ENCODE measurements around the gene PMAIP1. TPM values are rescaled to one million over a fixed set of nuclear protein-coding genes. Genes with fewer than 3 reads are reported as not detected.

The PMAIP1 gene
- total RNA-seq, 2 donors from 2014 or later, result not detected

- no peaks in the 10 kb centered on the region for H3K4me1 ChIP-seq (ENCODE audit: control insufficient read depth in 1 of 2, low read depth in 2 of 2)
- H3K36me3 ChIP-seq, result no peaks in the 10 kb centered on the region
- no peak overlapping the region for H3K4me3 ChIP-seq
- no peak for DNase-seq (ENCODE audit: low spot score)
- no peaks in the 10 kb centered on the region for H3K27me3 ChIP-seq (replicated peaks; ENCODE audit: insufficient read depth)
- H3K9me3 ChIP-seq, result no peaks in the 10 kb centered on the region
- H3K27ac ChIP-seq, result no peak overlapping the region
- ATAC-seq (ENCODE audit: insufficient number of reproducible peaks, low FRiP score, low read depth), result no peak
- no peak for TF ChIP-seq CTCF (IDR thresholded peaks at IDR 0.05)
Measured at GRCh38 chr18:59928201-59928600, 28.4 kb downstream of the PMAIP1 start.

GRCh38 chr18:59929621-59930295 is 30.0 kb downstream of the PMAIP1 start:
- no peak overlapping the region for H3K4me3 ChIP-seq
- no peak for TF ChIP-seq CTCF (IDR thresholded peaks at IDR 0.05)
- H3K4me1 ChIP-seq (ENCODE audit: control insufficient read depth in 1 of 2, low read depth in 2 of 2), result no peaks in the 10 kb centered on the region
- H3K27me3 ChIP-seq (replicated peaks; ENCODE audit: insufficient read depth), result no peaks in the 10 kb centered on the region
- no peak for ATAC-seq (ENCODE audit: insufficient number of reproducible peaks, low FRiP score, low read depth)
- H3K27ac ChIP-seq, result no peak overlapping the region
- H3K9me3 ChIP-seq, result no peaks in the 10 kb centered on the region
- no peak for DNase-seq (ENCODE audit: low spot score)
- no peaks in the 10 kb centered on the region for H3K36me3 ChIP-seq

- Histone ChIP-seq H3K9me3 (no peaks in the 10 kb centered on the region), H3K4me1 (ENCODE audit: control insufficient read depth in 1 of 2, low read depth in 2 of 2) (no peaks in the 10 kb centered on the region), H3K27me3 (replicated peaks; ENCODE audit: insufficient read depth) (no peaks in the 10 kb centered on the region), H3K36me3 (no peaks in the 10 kb centered on the region), H3K4me3 (no peak overlapping the region), H3K27ac (no peak overlapping the region)
- ATAC-seq (ENCODE audit: insufficient number of reproducible peaks, low FRiP score, low read depth) (no peak), DNase-seq (ENCODE audit: low spot score) (no peak)
- TF ChIP-seq CTCF (IDR thresholded peaks at IDR 0.05), result no peak
Measured at GRCh38 chr18:59932401-59932800, 32.6 kb downstream of the PMAIP1 start.

GRCh38 chr18:59938676-59939075 is 38.9 kb downstream of the PMAIP1 start:
- TF ChIP-seq CTCF (IDR thresholded peaks at IDR 0.05), result no peak
- ATAC-seq (ENCODE audit: insufficient number of reproducible peaks, low FRiP score, low read depth) (no peak), DNase-seq (ENCODE audit: low spot score) (no peak)
- Histone ChIP-seq H3K27me3 (replicated peaks; ENCODE audit: insufficient read depth) (no peaks in the 10 kb centered on the region), H3K27ac (no peak overlapping the region), H3K36me3 (no peaks in the 10 kb centered on the region), H3K4me3 (no peak overlapping the region), H3K9me3 (no peaks in the 10 kb centered on the region), H3K4me1 (ENCODE audit: control insufficient read depth in 1 of 2, low read depth in 2 of 2) (no peaks in the 10 kb centered on the region)

- DNase-seq (ENCODE audit: low spot score), result no peak
- no peaks in the 10 kb centered on the region for H3K36me3 ChIP-seq
- no peak for ATAC-seq (ENCODE audit: insufficient number of reproducible peaks, low FRiP score, low read depth)
- no peaks in the 10 kb centered on the region for H3K27me3 ChIP-seq (replicated peaks; ENCODE audit: insufficient read depth)
- no peaks in the 10 kb centered on the region for H3K4me1 ChIP-seq (ENCODE audit: control insufficient read depth in 1 of 2, low read depth in 2 of 2)
- no peaks in the 10 kb centered on the region for H3K9me3 ChIP-seq
- H3K27ac ChIP-seq, result no peak overlapping the region
- TF ChIP-seq CTCF (IDR thresholded peaks at IDR 0.05), result no peak
- H3K4me3 ChIP-seq, result no peak overlapping the region
Measured at GRCh38 chr18:59939127-59939526, 39.3 kb downstream of the PMAIP1 start.

Measured in thoracic aorta (tissue), 2 donors.